Tibial nerve (tissue), 4 donors: ENCODE measurements around the gene TBC1D7. TPM values are rescaled to one million over a fixed set of nuclear protein-coding genes. Genes with fewer than 3 reads are reported as not detected.

ENCODE experiments used
- DNase-seq, 2 donors: peaks; one replicate each; pipeline ENCODE4 v3.0.0-alpha.2; 2019; ENCODE audit warnings: low spot score in 2 of 2
- H3K27ac ChIP-seq, 4 donors: fragments of 200-600 bp; sonication (generic) in 3 of 4; one replicate each; pipeline ENCODE4 v1.5.1; 2017 to 2019; ENCODE audit warnings: mild to moderate bottlenecking in 1 of 4
- H3K27me3 ChIP-seq, 2 donors: fragments of 200-600 bp; sonication (generic) in 1 of 2; one replicate each; pipeline versions ENCODE4 v1.5.1 to v1.6.0; 2017 to 2019
- H3K36me3 ChIP-seq, 3 donors: fragments of 200-600 bp; sonication (generic); one replicate each; pipeline ENCODE4 v1.5.1; 2018 to 2019
- H3K4me1 ChIP-seq, 4 donors: fragments of 200-600 bp; sonication (generic) in 3 of 4; one replicate each; pipeline ENCODE4 v1.5.1; 2017 to 2019
- H3K4me3 ChIP-seq, 4 donors: fragments of 200-600 bp; sonication (generic) in 3 of 4; one replicate each; pipeline ENCODE4 v1.5.1; 2017 to 2019; ENCODE audit warnings: mild to moderate bottlenecking in 1 of 4, moderate library complexity in 1 of 4
- H3K9me3 ChIP-seq, 4 donors: fragments of 200-600 bp; sonication (generic) in 3 of 4; one replicate each; pipeline ENCODE4 v1.5.1; 2017 to 2019
- EP300 ChIP-seq, 2 donors: sonication (generic); formaldehyde crosslinking; IDR thresholded peaks; one replicate each; pipeline ENCODE4 v1.6.1; 2017; ENCODE audit warnings: antibody characterized with exemption in 2 of 2, mild to moderate bottlenecking in 1 of 2
- POLR2A ChIP-seq, 2 donors: fragments of 450-650 bp; IDR thresholded peaks; one replicate each; pipeline ENCODE4 v1.6.1; 2017; ENCODE audit warnings: antibody characterized with exemption in 2 of 2, mild to moderate bottlenecking in 2 of 2, moderate library complexity in 2 of 2
- WGBS, 2 donors: methylation state at CpG; one replicate each; pipeline ENCODE4 v1.1.5; 2018; 5-methylcytosine and 5-hydroxymethylcytosine counted together
- total RNA-seq, 4 donors: library from RNA; depleted of rRNA; stranded (reverse); fragments of >200 nt; gene quantifications; one replicate each; pipeline ENCODE4 v1.1.0, GENCODE V29; 2016
- TF ChIP-seq, protein P1 (sequence below), 5 experiments: fragments of 200-600 bp in 3 of 5; fragments of 450-650 bp in 2 of 5; sonication (generic) in 3 of 5; IDR thresholded peaks; one replicate each; pipeline ENCODE4 v1.5.1; 2016 to 2019; ENCODE audit warnings: antibody characterized with exemption in 5 of 5, mild to moderate bottlenecking in 3 of 5, moderate library complexity in 2 of 5

TBC1D7 gene
- total RNA-seq, 4 donors from 2014 or later = 5.5 to 28.2 (median 7.1) TPM

DNA sequence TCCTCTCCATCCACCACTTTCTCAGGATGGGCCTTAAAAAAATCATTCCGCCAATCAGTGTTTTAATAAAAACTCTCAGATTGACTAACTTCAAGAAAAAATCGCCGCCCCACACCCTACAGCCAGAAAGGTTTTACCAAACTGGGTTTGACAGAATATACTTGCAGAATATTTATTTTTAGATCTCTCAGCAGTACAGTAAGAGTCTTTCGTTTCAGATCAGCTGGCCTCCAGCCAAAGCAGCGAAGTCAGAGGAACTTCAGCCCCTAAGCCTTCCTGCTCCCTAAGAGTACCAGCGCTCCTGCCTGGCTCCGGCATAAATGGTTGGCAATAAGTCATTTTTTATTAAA lies 24.7 kb downstream of the TBC1D7 start:
- Histone ChIP-seq H3K36me3 (peaks cover 0 to 55% (median 5%) of the 10 kb centered on the region in 3 donors), H3K4me3 (peak overlapping the region in 2 of 4 donors; percentile 8 to 9)
- 21 to 22% methylated on average over 7 of the region's 7 CpGs for WGBS, 2 donors

DNA sequence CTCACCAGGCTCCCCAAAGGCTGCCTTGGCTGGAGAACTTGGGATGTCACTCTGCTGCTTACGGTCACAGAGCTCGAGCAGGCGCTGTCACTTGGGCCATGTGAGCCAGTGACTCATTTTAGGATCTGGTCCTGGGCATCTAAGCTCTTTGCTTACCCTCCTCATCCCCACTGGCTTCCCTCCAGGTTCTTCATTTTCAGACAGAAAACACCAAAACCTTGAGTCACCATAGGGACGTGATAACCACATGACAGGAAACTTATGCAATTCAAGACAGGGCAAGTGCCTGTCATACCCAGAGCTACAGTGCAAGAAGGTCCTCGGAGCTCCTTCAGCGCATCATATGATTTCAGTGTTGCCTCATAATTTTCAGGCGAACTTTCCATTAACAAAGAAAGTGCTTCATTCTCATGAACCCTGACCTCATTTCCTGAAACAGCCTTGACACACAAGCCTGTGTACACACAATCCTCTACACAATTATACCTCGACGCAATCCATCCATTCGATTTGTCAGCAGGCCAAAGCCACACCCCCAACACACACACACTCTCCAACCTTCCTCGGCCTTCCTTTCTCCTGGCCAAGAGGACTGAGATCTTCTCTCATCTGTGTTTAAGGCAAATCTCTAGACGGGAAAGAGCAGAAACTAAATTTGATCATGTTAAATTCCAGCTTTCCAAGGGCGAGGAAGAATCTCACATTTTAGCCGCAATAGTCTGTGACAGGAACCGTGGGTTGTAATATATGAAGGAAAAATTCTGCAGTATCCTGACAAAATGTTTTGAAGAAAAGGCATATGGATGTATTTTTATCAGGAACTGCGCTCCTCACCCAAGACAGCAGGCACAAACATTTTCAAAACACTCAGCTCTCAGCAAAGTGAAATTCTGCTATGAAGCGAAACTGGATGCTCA lies 25.3 kb downstream of the TBC1D7 start:
- DNase-seq = peak in 1 of 2 donors; percentile 80
- no peaks in the 10 kb centered on the region for H3K27me3 ChIP-seq
- H3K27ac ChIP-seq = peak overlapping the region; percentile 52 to 91 (median 84)
- H3K36me3 ChIP-seq = peaks cover 0 to 55% (median 5%) of the 10 kb centered on the region in 3 donors
- H3K9me3 ChIP-seq = no peaks in the 10 kb centered on the region
- peak overlapping the region in 2 of 4 donors; percentile 8 to 9 for H3K4me3 ChIP-seq
- peaks cover 0 to 41% (median 24%) of the 10 kb centered on the region in 4 donors for H3K4me1 ChIP-seq
- peak; percentile 95 to 97 for TF ChIP-seq EP300 (IDR thresholded peaks at IDR 0.05)
- TF ChIP-seq, protein P1, sequence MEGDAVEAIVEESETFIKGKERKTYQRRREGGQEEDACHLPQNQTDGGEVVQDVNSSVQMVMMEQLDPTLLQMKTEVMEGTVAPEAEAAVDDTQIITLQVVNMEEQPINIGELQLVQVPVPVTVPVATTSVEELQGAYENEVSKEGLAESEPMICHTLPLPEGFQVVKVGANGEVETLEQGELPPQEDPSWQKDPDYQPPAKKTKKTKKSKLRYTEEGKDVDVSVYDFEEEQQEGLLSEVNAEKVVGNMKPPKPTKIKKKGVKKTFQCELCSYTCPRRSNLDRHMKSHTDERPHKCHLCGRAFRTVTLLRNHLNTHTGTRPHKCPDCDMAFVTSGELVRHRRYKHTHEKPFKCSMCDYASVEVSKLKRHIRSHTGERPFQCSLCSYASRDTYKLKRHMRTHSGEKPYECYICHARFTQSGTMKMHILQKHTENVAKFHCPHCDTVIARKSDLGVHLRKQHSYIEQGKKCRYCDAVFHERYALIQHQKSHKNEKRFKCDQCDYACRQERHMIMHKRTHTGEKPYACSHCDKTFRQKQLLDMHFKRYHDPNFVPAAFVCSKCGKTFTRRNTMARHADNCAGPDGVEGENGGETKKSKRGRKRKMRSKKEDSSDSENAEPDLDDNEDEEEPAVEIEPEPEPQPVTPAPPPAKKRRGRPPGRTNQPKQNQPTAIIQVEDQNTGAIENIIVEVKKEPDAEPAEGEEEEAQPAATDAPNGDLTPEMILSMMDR (IDR thresholded peaks at IDR 0.05) = peak in 1 of 5 experiments; percentile 18
- TF ChIP-seq POLR2A (IDR thresholded peaks at IDR 0.05) = no peak
- WGBS, 2 donors = 29 to 40% methylated on average over 17 of the region's 17 CpGs

More for the DNA sequence above, 24.7 kb downstream of the TBC1D7 start:
- DNase-seq = peak; percentile 57 to 70
- TF ChIP-seq EP300 (IDR thresholded peaks at IDR 0.05) (no peak), POLR2A (IDR thresholded peaks at IDR 0.05) (no peak)
- TF ChIP-seq, protein P1 (IDR thresholded peaks at IDR 0.05) = no peak
- H3K27ac ChIP-seq = peak overlapping the region; percentile 52 to 91 (median 84)
- peaks cover 0 to 43% (median 24%) of the 10 kb centered on the region in 4 donors for H3K4me1 ChIP-seq
- no peaks in the 10 kb centered on the region for H3K27me3 ChIP-seq
- H3K9me3 ChIP-seq = no peaks in the 10 kb centered on the region

DNA sequence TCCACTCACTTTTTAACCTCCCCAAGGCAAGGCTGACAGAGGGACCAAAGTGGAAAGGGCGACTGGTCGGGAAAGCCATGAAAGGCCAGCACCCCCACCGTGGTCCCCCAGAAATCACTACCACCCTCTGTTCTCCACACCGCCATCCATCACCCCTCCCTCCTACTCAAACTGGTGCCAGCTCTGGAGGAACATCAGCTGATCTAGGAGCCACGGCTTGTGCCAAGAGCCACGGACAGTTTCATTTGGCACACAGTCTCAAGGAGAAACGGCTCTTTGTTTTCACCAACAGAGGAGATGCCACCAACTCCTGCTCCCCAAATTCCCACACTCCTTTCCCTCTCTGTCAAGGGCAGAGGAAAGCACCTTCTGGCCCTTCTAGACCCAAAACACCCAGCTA lies 26.0 kb downstream of the TBC1D7 start:
- no peaks in the 10 kb centered on the region for H3K27me3 ChIP-seq
- peaks cover 0 to 55% (median 5%) of the 10 kb centered on the region in 3 donors for H3K36me3 ChIP-seq
- no peaks in the 10 kb centered on the region for H3K9me3 ChIP-seq
- WGBS, 2 donors = 26 to 44% methylated on average over 7 of the region's 7 CpGs
- TF ChIP-seq POLR2A (IDR thresholded peaks at IDR 0.05) = no peak
- TF ChIP-seq EP300 (IDR thresholded peaks at IDR 0.05) = no peak
- TF ChIP-seq, protein P1 (IDR thresholded peaks at IDR 0.05) = no peak
- DNase-seq = no peak
- H3K4me1 ChIP-seq = peaks cover 0 to 41% (median 24%) of the 10 kb centered on the region in 4 donors
- H3K27ac ChIP-seq = peak overlapping the region; percentile 52 to 91 (median 84)
- H3K4me3 ChIP-seq = no peak overlapping the region

DNA sequence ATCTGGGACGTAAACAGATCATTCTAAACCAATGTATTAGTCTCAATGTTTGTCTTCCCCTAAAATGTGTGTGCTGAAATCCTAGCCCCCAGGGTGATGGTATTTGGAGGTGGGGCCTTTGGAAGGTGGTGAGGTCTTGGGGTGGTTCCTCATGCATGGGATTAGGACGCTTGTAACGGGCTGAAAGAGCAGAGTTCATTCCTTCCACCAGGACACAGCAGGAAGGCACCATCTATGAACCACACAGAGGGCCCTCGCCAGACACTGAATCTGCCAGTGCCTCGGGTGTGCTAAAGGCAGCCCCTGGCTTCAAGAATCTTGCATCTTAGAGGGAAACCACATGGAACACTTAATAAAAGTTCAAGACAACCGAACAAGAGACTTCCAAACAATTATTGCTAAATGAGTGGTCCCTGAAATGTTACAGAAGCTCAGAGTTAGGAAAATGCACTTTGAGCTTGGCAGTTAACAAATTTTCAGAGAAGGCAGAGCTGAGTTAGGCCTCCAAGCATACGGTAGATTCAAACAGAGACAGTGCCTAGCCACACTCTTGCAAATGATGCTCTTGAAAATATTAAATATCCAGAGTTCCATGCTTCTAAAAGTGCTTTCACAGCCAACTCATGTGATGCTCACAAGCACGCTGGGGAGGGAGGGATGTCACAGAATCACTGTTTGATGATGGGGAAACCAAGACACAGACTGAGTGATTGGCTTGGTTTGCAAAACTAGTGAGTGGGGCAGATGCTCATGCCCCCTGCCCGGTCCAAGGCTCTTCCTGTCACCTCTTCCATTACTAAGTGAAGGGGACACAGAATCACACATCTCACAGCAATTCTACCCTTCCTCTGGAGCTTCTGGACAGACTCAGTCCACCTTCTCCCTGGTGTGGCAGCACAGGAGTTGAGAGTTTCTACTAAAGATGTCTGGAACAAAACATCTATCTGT lies 27.4 kb downstream of the TBC1D7 start:
- peaks cover 0 to 60% (median 5%) of the 10 kb centered on the region in 3 donors for H3K36me3 ChIP-seq
- TF ChIP-seq, protein P1 (IDR thresholded peaks at IDR 0.05) = no peak
- no peak for TF ChIP-seq EP300 (IDR thresholded peaks at IDR 0.05)
- no peak for TF ChIP-seq POLR2A (IDR thresholded peaks at IDR 0.05)
- no peaks in the 10 kb centered on the region for H3K27me3 ChIP-seq
- H3K4me3 ChIP-seq = no peak overlapping the region
- peak overlapping the region in 2 of 4 donors; percentile 90 to 91 for H3K27ac ChIP-seq
- peaks cover 0 to 41% (median 24%) of the 10 kb centered on the region in 4 donors for H3K4me1 ChIP-seq
- H3K9me3 ChIP-seq = no peaks in the 10 kb centered on the region
- 82 to 85% methylated on average over 9 of the region's 9 CpGs for WGBS, 2 donors
- no peak for DNase-seq
